ENCODE results near the gene SRSF4.

DNA sequence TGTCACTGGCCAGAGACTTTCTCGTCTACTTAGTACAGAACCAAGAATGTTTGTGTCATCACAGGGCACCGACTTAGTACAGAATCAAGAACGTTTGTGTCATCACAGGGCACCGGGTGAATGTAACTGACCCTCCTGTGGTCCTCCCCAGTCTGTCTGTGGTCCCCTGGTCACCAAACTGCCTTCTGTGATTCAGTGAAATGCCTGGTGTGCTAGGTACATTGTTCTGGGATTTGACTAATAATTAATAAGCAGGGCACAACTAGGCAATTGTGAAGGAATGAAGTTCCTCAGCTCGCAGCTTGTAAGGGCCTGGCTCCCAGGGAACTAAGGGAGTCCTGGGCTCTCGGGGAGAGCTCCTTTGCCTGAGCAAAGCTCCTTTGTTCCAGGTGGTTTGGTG, 41.8 kb upstream of the SRSF4 start:
- TF ChIP-seq SMC3 (IDR thresholded peaks at IDR 0.05; ENCODE audit: borderline replicate concordance, low read length) = no peak
- TF ChIP-seq RAD21 (IDR thresholded peaks at IDR 0.05; ENCODE audit: insufficient read depth, low read depth, low read length) = no peak
- no peak for TF ChIP-seq BCLAF1 (IDR thresholded peaks at IDR 0.05)
- TF ChIP-seq TCF7 (IDR thresholded peaks at IDR 0.05; ENCODE audit: borderline replicate concordance) = no peak
- TF ChIP-seq CREM (IDR thresholded peaks at IDR 0.05; ENCODE audit: low read depth) = no peak

Data from GM12878 (cell line).